K562 (cell line): Measurements from ENCODE around the gene TMEM60. TPM values are rescaled to one million over a fixed set of nuclear protein-coding genes. Genes with fewer than 3 reads are reported as not detected.

Experiments used
- ATAC-seq: fragments of 200-7000 bp; cut with Tn5 transposase; 3 replicates; pipeline ENCODE4 v1.9.1; 2020; ENCODE audit warnings: moderate library complexity
- BruUV-seq: library from RNA; stranded (reverse); fragments of 400-500 nt; replicated peaks from 2 replicates; lab custom pipeline; 2021; lab: Mats Ljungman, UMichigan
- CTCF ChIA-PET: fragments of 300-600 bp; formaldehyde crosslinking; extraction: SDS; loops from one replicate; lab custom pipeline; 2021; ENCODE audit warnings: low intra/inter-chr PET ratio; lab: Yijun Ruan, JAX
- POLR2A ChIA-PET: fragments of 300-600, 350-650 bp; sonication (Branson Sonifier 250); formaldehyde crosslinking; extraction: SDS; loops from one replicate; lab custom pipeline; 2021; ENCODE audit warnings: antibody characterized with exemption, inconsistent platforms; lab: Yijun Ruan, JAX
- DNase-seq, 4 experiments: peaks; one replicate each; pipeline versions ENCODE4 v3.0.0 to v3.0.0-alpha.2; 2011 to 2018; ENCODE audit warnings: low spot score in 3 of 4, mixed read lengths in 3 of 4; ENCODE audit errors: extremely low read depth in 1 of 4
- FAIRE-seq: peaks from 2 replicates; lab custom pipeline; 2011; peaks lifted over from hg19 to GRCh38; lab: Jason Lieb, UNC
- H2AFZ ChIP-seq: 2 replicates; pipeline ENCODE4 v1.6.0; 2011; ENCODE audit warnings: low read depth, low read length, control low read depth, inconsistent platforms
- H3K27ac ChIP-seq: fragments of 200-600 bp; 3 replicates; pipeline ENCODE4 v1.8.0; 2011; ENCODE audit warnings: low read depth, mild to moderate bottlenecking, control low read depth, inconsistent platforms, low read length, moderate library complexity, mixed read lengths; ENCODE audit errors: extremely low read depth
- H3K27me3 ChIP-seq, 2 experiments: fragments of 300-600 bp in 1 of 2; 2 replicates in 1 of 2; 3 replicates in 1 of 2; pipeline versions ENCODE4 v1.6.0 to v1.8.0; 2011; ENCODE audit warnings: inconsistent platforms in 2 of 2, low read length in 2 of 2, mild to moderate bottlenecking in 1 of 2, mixed read lengths in 1 of 2, moderate library complexity in 1 of 2; ENCODE audit not compliant: control insufficient read depth in 2 of 2, insufficient read depth in 2 of 2
- H3K36me3 ChIP-seq: fragments of 300-600 bp; 3 replicates; pipeline ENCODE4 v1.8.0; 2011; ENCODE audit warnings: mild to moderate bottlenecking, low read length, inconsistent platforms; ENCODE audit not compliant: control insufficient read depth, insufficient read depth
- H3K4me1 ChIP-seq, 2 experiments: fragments of 200-600 bp in 1 of 2; replicated peaks in 1 of 2; 2 replicates in 1 of 2; 3 replicates in 1 of 2; pipeline versions ENCODE4 v1.5.1 to v1.8.0; 2011; ENCODE audit warnings: inconsistent platforms in 2 of 2, low read length in 2 of 2, mild to moderate bottlenecking in 1 of 2, mixed read lengths in 1 of 2, moderate library complexity in 1 of 2; ENCODE audit not compliant: control insufficient read depth in 2 of 2, insufficient read depth in 2 of 2
- H3K4me2 ChIP-seq: 2 replicates; pipeline ENCODE4 v1.6.1; 2011; ENCODE audit warnings: low read length, control low read depth, inconsistent platforms, mixed read lengths; ENCODE audit not compliant: insufficient read depth
- H3K4me3 ChIP-seq: fragments of 200-600 bp; sonication (generic), shearing (Covaris generic); 2 replicates; pipeline ENCODE4 v1.5.1; 2016; ENCODE audit warnings: control low read depth, inconsistent platforms
- H3K79me2 ChIP-seq: fragments of 200-600 bp; 3 replicates; pipeline ENCODE4 v1.8.0; 2011; ENCODE audit warnings: low read length, inconsistent platforms; ENCODE audit not compliant: control insufficient read depth, insufficient read depth
- H3K9ac ChIP-seq, 2 experiments: 2 replicates each; pipeline versions ENCODE4 v1.6.0 to v1.6.1; 2011; ENCODE audit warnings: low read depth in 2 of 2, low read length in 2 of 2, control low read depth in 1 of 2, inconsistent platforms in 1 of 2, mild to moderate bottlenecking in 1 of 2, mixed read lengths in 1 of 2; ENCODE audit not compliant: insufficient read depth in 1 of 2
- H3K9me1 ChIP-seq: one replicate; pipeline ENCODE4 v1.6.0; 2011; ENCODE audit warnings: inconsistent platforms, mild to moderate bottlenecking, low read length, moderate library complexity; ENCODE audit not compliant: control insufficient read depth, insufficient read depth
- H3K9me3 ChIP-seq: replicated peaks from 2 replicates; pipeline ENCODE4 v1.5.1; 2011; ENCODE audit warnings: low read depth, low read length, inconsistent platforms; ENCODE audit not compliant: control insufficient read depth, insufficient read depth
- H4K20me1 ChIP-seq: replicated peaks from 2 replicates; pipeline ENCODE4 v1.6.1; 2011; ENCODE audit warnings: low read length, inconsistent platforms, mixed read lengths; ENCODE audit not compliant: control insufficient read depth, insufficient read depth
- ASH1L ChIP-seq: fragments of 450-650 bp; IDR thresholded peaks from 2 replicates; pipeline ENCODE4 v1.6.1; 2018; ENCODE audit warnings: borderline replicate concordance, mild to moderate bottlenecking, low read depth; ENCODE audit not compliant: partially characterized antibody
- CBX5 ChIP-seq: IDR thresholded peaks from 2 replicates; pipeline ENCODE4 v1.6.1; 2014; ENCODE audit warnings: low read depth, borderline replicate concordance
- FOXJ2 ChIP-seq: fragments of 200-800 bp; sonication (Bioruptor generic); IDR thresholded peaks from 2 replicates; pipeline ENCODE4 v1.6.1; 2016; ENCODE audit warnings: missing genetic modification characterization, missing compliant biosample characterization
- HMG20A ChIP-seq: fragments of 450-650 bp; formaldehyde crosslinking; conservative IDR thresholded peaks from 2 replicates; pipeline ENCODE4 v1.4.0; 2020; ENCODE audit warnings: mild to moderate bottlenecking, mixed read lengths
- HOMEZ ChIP-seq: fragments of 250-450 bp; sonication (Bioruptor Pico); IDR thresholded peaks from 2 replicates; pipeline ENCODE4 v1.4.0; 2020; ENCODE audit warnings: mild to moderate bottlenecking, moderate library complexity
- JUNB ChIP-seq: fragments of 450-650 bp; formaldehyde crosslinking; conservative IDR thresholded peaks from 2 replicates; pipeline ENCODE4 v1.4.0; 2020; ENCODE audit warnings: mild to moderate bottlenecking
- NEUROD1 ChIP-seq: fragments of 150-350 bp; IDR thresholded peaks from 2 replicates; pipeline ENCODE4 v1.6.1; 2014; ENCODE audit warnings: borderline replicate concordance, low read length, low read depth; ENCODE audit not compliant: partially characterized antibody
- NUFIP1 ChIP-seq: fragments of 450-650 bp; IDR thresholded peaks from 2 replicates; pipeline ENCODE4 v1.6.1; 2018; ENCODE audit not compliant: partially characterized antibody
- PTTG1 ChIP-seq: fragments of 450-650 bp; IDR thresholded peaks from 2 replicates; pipeline ENCODE4 v1.6.1; 2016; ENCODE audit warnings: low read depth, mild to moderate bottlenecking, missing genetic modification characterization, missing compliant biosample characterization
- STAT5A ChIP-seq: IDR thresholded peaks from 2 replicates; pipeline ENCODE4 v1.6.1; 2012; ENCODE audit warnings: low read length, inconsistent platforms, borderline replicate concordance
- TRIM28 ChIP-seq: fragments of 450-650 bp; IDR thresholded peaks from 2 replicates; pipeline ENCODE4 v1.6.1; 2017
- YBX1 ChIP-seq: fragments of 450-650 bp; IDR thresholded peaks from 2 replicates; pipeline ENCODE4 v1.7.1; 2016; ENCODE audit warnings: mild to moderate bottlenecking
- ZNF12 ChIP-seq: sonication (generic); formaldehyde crosslinking; IDR thresholded peaks from 2 replicates; pipeline ENCODE4 v1.4.0; 2020; ENCODE audit warnings: mild to moderate bottlenecking, missing genetic modification reagents
- ZNF354B ChIP-seq: fragments of 250-450 bp; sonication (Bioruptor Pico); IDR thresholded peaks from 2 replicates; pipeline ENCODE4 v1.4.0; 2020
- ZNF507 ChIP-seq: conservative IDR thresholded peaks from 2 replicates; pipeline ENCODE4 v1.6.1; 2017; ENCODE audit warnings: missing genetic modification characterization, missing compliant biosample characterization
- WGBS: fragments of 100-300 bp; shearing (Covaris generic); methylation state at CpG from one replicate; pipeline ENCODE4 v1.1.6; 2016; ENCODE audit warnings: low coverage, mixed read lengths; ENCODE audit not compliant: insufficient coverage; ENCODE audit errors: missing lambda C conversion rate; 5-methylcytosine and 5-hydroxymethylcytosine counted together
- in situ Hi-C: fragments of 300-500 bp; cut with MboI; formaldehyde crosslinking; loops from 4 replicates; pipeline ENCODE4 v1.15.0; 2018; ENCODE audit warnings: inconsistent platforms, mixed read lengths
- intact Hi-C: fragments of 100-400 bp; cut with micrococcal nuclease; formaldehyde crosslinking; loops from 2 replicates; pipeline ENCODE4 v1.14.2; 2022
- polyA plus RNA-seq, 8 experiments: library from polyadenylated mRNA; depleted of rRNA in 4 of 8; stranded (reverse) in 5 of 8; unstranded in 3 of 8; fragments of >200 nt; fragmentation: Nextera tagmentation in 2 of 8; fragmentation: Illumina TruSeq in 1 of 8; extraction: Ambion mirVana in 2 of 8; extraction: Trizol in 1 of 8; gene quantifications; 2 replicates each; pipeline versions ENCODE4 v1.2.1 to v1.2.3, GENCODE V29; 2011 to 2014; ENCODE audit warnings: inconsistent platforms in 1 of 8, missing spikeins in 1 of 8
- total RNA-seq, 7 experiments: library from RNA; depleted of rRNA in 6 of 7; stranded (reverse); fragments of >200 nt in 6 of 7; fragmentation: Illumina TruSeq in 2 of 7; extraction: Trizol in 2 of 7; gene quantifications; 2 replicates each; pipeline versions ENCODE4 v1.2.1 to v1.2.3, GENCODE V29; 2011 to 2021; ENCODE audit warnings: low replicate concordance in 1 of 7
- TF ChIP-seq, protein P1 (sequence below): fragments of 250-450 bp; sonication (Bioruptor Pico); IDR thresholded peaks from 2 replicates; pipeline ENCODE4 v1.5.0; 2021; ENCODE audit warnings: mild to moderate bottlenecking, moderate library complexity
- TF ChIP-seq, protein P2 (sequence below): sonication (generic); formaldehyde crosslinking; IDR thresholded peaks from 2 replicates; pipeline ENCODE4 v1.8.1; 2023; ENCODE audit warnings: mild to moderate bottlenecking, missing genetic modification reagents

The TMEM60 gene
- total and polyA plus RNA-seq, 9 of the 15 experiments (the other 6 are each of a cell fraction or from before 2014, with no cell fraction given), result 12.5 to 140 (median 38.4) TPM

GRCh38 chr7:77808517-77808916 is 10.3 kb upstream of the TMEM60 start (continued):
- TF ChIP-seq, protein P1, sequence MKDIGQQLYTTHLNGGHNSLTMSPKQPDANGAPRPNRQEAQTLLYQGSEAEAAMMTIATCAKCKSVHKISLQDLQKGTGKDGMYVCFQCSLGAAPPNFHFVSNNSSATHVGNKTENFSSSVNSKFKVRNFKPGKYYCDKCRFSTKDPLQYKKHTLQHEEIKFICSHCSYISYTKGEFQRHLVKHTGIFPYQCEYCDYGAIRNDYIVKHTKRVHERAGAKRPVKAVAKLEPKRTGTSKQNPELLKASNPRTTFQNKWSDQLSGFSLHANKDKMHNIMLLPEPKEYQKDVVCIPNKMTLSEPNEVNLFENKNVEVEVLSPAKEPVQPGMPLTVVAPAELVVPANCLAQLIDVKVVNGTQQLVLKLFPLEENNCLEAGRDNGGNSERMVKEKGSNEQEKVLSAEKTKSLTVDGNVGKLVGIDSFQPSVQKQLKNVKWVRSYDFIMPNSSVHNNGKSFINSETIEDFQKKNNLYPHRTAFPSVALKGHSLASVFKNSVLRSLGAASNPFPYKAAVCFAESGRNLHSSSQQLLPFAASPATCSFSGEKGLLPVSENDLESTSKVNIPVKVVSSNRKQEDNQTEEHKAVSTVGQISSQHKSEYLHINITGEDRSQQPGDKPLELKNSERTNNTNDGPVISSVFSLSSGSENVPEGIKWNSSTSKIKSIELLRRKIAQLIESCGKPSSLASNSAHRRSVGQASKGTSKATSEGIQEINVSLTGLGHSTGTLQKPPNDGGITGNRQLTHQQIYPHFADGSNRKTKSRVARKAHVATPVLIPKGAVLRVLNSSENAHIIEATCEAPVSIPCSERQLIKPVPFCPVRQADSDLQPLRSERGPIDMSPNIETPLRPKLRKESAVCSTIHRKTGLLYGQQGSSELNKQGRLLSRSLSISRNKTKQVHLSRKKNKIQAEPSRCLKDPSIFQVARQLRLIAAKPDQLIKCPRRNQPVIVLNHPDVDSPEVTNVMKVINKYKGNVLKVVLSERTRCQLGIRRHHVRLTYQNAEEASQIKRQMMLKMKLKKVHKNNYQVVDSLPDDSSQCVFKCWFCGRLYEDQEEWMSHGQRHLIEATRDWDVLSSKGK (CRISPR knock-in tag), result no peak
- TF ChIP-seq PTTG1 (tag) (no peak), CBX5 (no peak)

GRCh38 chr7:77806425-77806824 is 8.2 kb upstream of the TMEM60 start:
- H3K36me3 ChIP-seq, result peaks cover 4% of the 10 kb centered on the region
- H4K20me1 ChIP-seq, result no peaks in the 10 kb centered on the region
- in situ Hi-C loops, result no loop called here
- no peak for FAIRE-seq
- H3K27me3 ChIP-seq, result no peaks in the 10 kb centered on the region
- H3K9me3 ChIP-seq, result peaks cover 3% of the 10 kb centered on the region; the same call in 1 of the 2 replicates
- no TSS peak for BruUV-seq
- POLR2A ChIA-PET, result no interaction called here
- intact Hi-C loops, result no loop called here
- no peaks in the 10 kb centered on the region for H3K9me1 ChIP-seq
- no peak overlapping the region for H3K9ac ChIP-seq
- H3K79me2 ChIP-seq, result peaks cover 100% of the 10 kb centered on the region
- no peak overlapping the region for H3K4me3 ChIP-seq
- CTCF ChIA-PET, result no interaction called here
- no peak overlapping the region for H3K4me2 ChIP-seq
- no peak overlapping the region for H3K27ac ChIP-seq
- peaks cover 0 to 12% of the 10 kb centered on the region in 2 experiments; a peak in 3 of 5 replicates for H3K4me1 ChIP-seq
- H2AFZ ChIP-seq, result no peak overlapping the region
- no peak for DNase-seq
- WGBS, result 83% methylated on average over 2 of the region's 2 CpGs
- no peak for ATAC-seq
- TF ChIP-seq NEUROD1 (no peak), FOXJ2 (no peak), ZNF507 (tag) (peak; percentile 99), JUNB (no peak), YBX1 (no peak), NUFIP1 (no peak), STAT5A (no peak), HMG20A (CRISPR knock-in tag) (no peak), TRIM28 (no peak), ZNF12 (no peak), ASH1L (no peak), HOMEZ (CRISPR knock-in tag) (no peak), ZNF354B (peak; percentile 72; the same call in 1 of the 2 replicates)
- TF ChIP-seq, protein P2, sequence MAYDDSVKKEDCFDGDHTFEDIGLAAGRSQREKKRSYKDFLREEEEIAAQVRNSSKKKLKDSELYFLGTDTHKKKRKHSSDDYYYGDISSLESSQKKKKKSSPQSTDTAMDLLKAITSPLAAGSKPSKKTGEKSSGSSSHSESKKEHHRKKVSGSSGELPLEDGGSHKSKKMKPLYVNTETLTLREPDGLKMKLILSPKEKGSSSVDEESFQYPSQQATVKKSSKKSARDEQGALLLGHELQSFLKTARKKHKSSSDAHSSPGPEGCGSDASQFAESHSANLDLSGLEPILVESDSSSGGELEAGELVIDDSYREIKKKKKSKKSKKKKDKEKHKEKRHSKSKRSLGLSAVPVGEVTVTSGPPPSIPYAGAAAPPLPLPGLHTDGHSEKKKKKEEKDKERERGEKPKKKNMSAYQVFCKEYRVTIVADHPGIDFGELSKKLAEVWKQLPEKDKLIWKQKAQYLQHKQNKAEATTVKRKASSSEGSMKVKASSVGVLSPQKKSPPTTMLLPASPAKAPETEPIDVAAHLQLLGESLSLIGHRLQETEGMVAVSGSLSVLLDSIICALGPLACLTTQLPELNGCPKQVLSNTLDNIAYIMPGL (CRISPR knock-in tag), result no peak
